K562 (cell line): ENCODE data around the gene TUBD1. TPM values are rescaled to one million over a fixed set of nuclear protein-coding genes. Genes with fewer than 3 reads are reported as not detected.

Experiments used
- C11orf30 ChIP-seq: fragments of 450-650 bp; IDR thresholded peaks from 2 replicates; pipeline ENCODE4 v1.6.1; 2016; ENCODE audit warnings: low read depth, mild to moderate bottlenecking
- CBX2 ChIP-seq: fragments of 200-600 bp; sonication (generic); IDR thresholded peaks from one replicate; pipeline ENCODE4 v1.6.1; 2012; ENCODE audit warnings: mild to moderate bottlenecking, low read length, inconsistent platforms; ENCODE audit not compliant: insufficient read depth, poor library complexity, severe bottlenecking
- FOS ChIP-seq: IDR thresholded peaks from 3 replicates; pipeline ENCODE4 v1.6.1; 2011; ENCODE audit not compliant: insufficient read length; ENCODE audit errors: extremely low read depth
- GATAD2B ChIP-seq: fragments of 450-650 bp; IDR thresholded peaks from 2 replicates; pipeline ENCODE4 v1.6.1; 2017; ENCODE audit warnings: mild to moderate bottlenecking, borderline replicate concordance
- HCFC1 ChIP-seq: IDR thresholded peaks from 2 replicates; pipeline ENCODE4 v1.6.1; 2012; ENCODE audit warnings: low read depth, low read length, improper control_type of control experiment
- HINFP ChIP-seq: fragments of 450-650 bp; conservative IDR thresholded peaks from 2 replicates; pipeline ENCODE4 v1.6.1; 2016; ENCODE audit warnings: missing genetic modification characterization, low read depth, mild to moderate bottlenecking, control low read depth, missing compliant biosample characterization
- HNRNPL ChIP-seq: fragments of 200-400 bp; formaldehyde crosslinking; IDR thresholded peaks from 2 replicates; pipeline ENCODE4 v1.6.1; 2017; ENCODE audit warnings: low read depth, mild to moderate bottlenecking, low read length
- JUND ChIP-seq, 2 experiments: IDR thresholded peaks; 2 replicates in 1 of 2; 3 replicates in 1 of 2; pipeline ENCODE4 v1.6.1; 2011; ENCODE audit warnings: borderline replicate concordance in 2 of 2, low read depth in 2 of 2, low read length in 2 of 2, improper control_type of control experiment in 1 of 2, missing biosample characterization in 1 of 2, missing genetic modification characterization in 1 of 2, missing genetic modification reagents in 1 of 2
- KAT8 ChIP-seq: fragments of 450-650 bp; IDR thresholded peaks from 2 replicates; pipeline ENCODE4 v1.6.1; 2016; ENCODE audit warnings: low read depth, mild to moderate bottlenecking
- KDM2B ChIP-seq: fragments of 250-450 bp; sonication (Bioruptor Pico); IDR thresholded peaks from 2 replicates; pipeline ENCODE4 v1.8.0; 2021; ENCODE audit warnings: mild to moderate bottlenecking, moderate library complexity
- MBD1 ChIP-seq: fragments of 250-450 bp; sonication (Bioruptor Pico); IDR thresholded peaks from 2 replicates; pipeline ENCODE4 v1.8.0; 2022; ENCODE audit warnings: inconsistent platforms
- MBD2 ChIP-seq: sonication (generic); IDR thresholded peaks from 2 replicates; pipeline ENCODE4 v1.6.1; 2016; ENCODE audit warnings: low read depth, borderline replicate concordance
- MEIS2 ChIP-seq: fragments of 450-650 bp; IDR thresholded peaks from 2 replicates; pipeline ENCODE4 v1.6.1; 2014; ENCODE audit warnings: mild to moderate bottlenecking; ENCODE audit not compliant: partially characterized antibody
- NR2F6 ChIP-seq: fragments of 450-650 bp; formaldehyde crosslinking; IDR thresholded peaks from 2 replicates; pipeline ENCODE4 v1.4.0; 2020; ENCODE audit warnings: mild to moderate bottlenecking
- PTBP1 ChIP-seq: fragments of 200-400 bp; formaldehyde crosslinking; IDR thresholded peaks from 2 replicates; pipeline ENCODE4 v1.6.1; 2017; ENCODE audit warnings: low read depth, low read length
- RAD51 ChIP-seq: fragments of 450-650 bp; IDR thresholded peaks from 2 replicates; pipeline ENCODE4 v1.7.1; 2016; ENCODE audit warnings: low read depth, mild to moderate bottlenecking, borderline replicate concordance
- STAG1 ChIP-seq: sonication (generic); formaldehyde crosslinking; IDR thresholded peaks from 2 replicates; pipeline ENCODE4 v1.5.0; 2020; ENCODE audit warnings: missing genetic modification reagents, borderline replicate concordance
- TFAM ChIP-seq: fragments of 250-450 bp; sonication (Bioruptor Pico); conservative IDR thresholded peaks from 2 replicates; pipeline ENCODE4 v1.5.0; 2021; ENCODE audit warnings: mild to moderate bottlenecking, moderate library complexity
- U2AF2 ChIP-seq: fragments of 200-400 bp; formaldehyde crosslinking; optimal IDR thresholded peaks from 2 replicates; pipeline ENCODE3; 2017; ENCODE audit warnings: low read depth, mild to moderate bottlenecking, low read length
- YY1 ChIP-seq, 3 experiments: IDR thresholded peaks; 2 replicates each; pipeline ENCODE4 v1.6.1; 2011; ENCODE audit warnings: low read length in 2 of 3, mild to moderate bottlenecking in 2 of 3, moderate library complexity in 2 of 3, borderline replicate concordance in 1 of 3, control low read depth in 1 of 3, low read depth in 1 of 3; ENCODE audit not compliant: insufficient read depth in 3 of 3, insufficient replicate concordance in 2 of 3, control insufficient read depth in 1 of 3, insufficient read length in 1 of 3; ENCODE audit errors: extremely low read depth in 1 of 3
- ZNF24 ChIP-seq: fragments of 450-650 bp; IDR thresholded peaks from 2 replicates; pipeline ENCODE4 v1.6.1; 2016
- ZNF280A ChIP-seq: fragments of 450-650 bp; IDR thresholded peaks from 2 replicates; pipeline ENCODE4 v1.6.1; 2018; ENCODE audit warnings: mild to moderate bottlenecking, low read depth; ENCODE audit not compliant: partially characterized antibody
- ZNF668 ChIP-seq: fragments of 250-450 bp; sonication (Bioruptor Pico); IDR thresholded peaks from 2 replicates; pipeline ENCODE4 v1.8.0; 2022; ENCODE audit warnings: mild to moderate bottlenecking, inconsistent platforms
- polyA plus RNA-seq, 8 experiments: library from polyadenylated mRNA; depleted of rRNA in 4 of 8; stranded (reverse) in 5 of 8; unstranded in 3 of 8; fragments of >200 nt; fragmentation: Nextera tagmentation in 2 of 8; fragmentation: Illumina TruSeq in 1 of 8; extraction: Ambion mirVana in 2 of 8; extraction: Trizol in 1 of 8; gene quantifications; 2 replicates each; pipeline versions ENCODE4 v1.2.1 to v1.2.3, GENCODE V29; 2011 to 2014; ENCODE audit warnings: inconsistent platforms in 1 of 8, missing spikeins in 1 of 8
- total RNA-seq, 7 experiments: library from RNA; depleted of rRNA in 6 of 7; stranded (reverse); fragments of >200 nt in 6 of 7; fragmentation: Illumina TruSeq in 2 of 7; extraction: Trizol in 2 of 7; gene quantifications; 2 replicates each; pipeline versions ENCODE4 v1.2.1 to v1.2.3, GENCODE V29; 2011 to 2021; ENCODE audit warnings: low replicate concordance in 1 of 7

TUBD1 gene
- total and polyA plus RNA-seq, 9 of the 15 experiments (the other 6 are each of a cell fraction or from before 2014, with no cell fraction given): 10.8 to 35.3 (median 17.9) TPM

GRCh38 chr17:59853168-59853918 lies 39.4 kb downstream of the TUBD1 start (continued):
- TF ChIP-seq HINFP (0 out of 2 replicates have a peak, but pooled peaks have one; percentile 11), MBD1 (CRISPR knock-in tag) (no peak), CBX2 (no peak), HCFC1 (no peak), KDM2B (CRISPR knock-in tag) (no peak), NR2F6 (CRISPR knock-in tag) (no peak), YY1 (IDR thresholded peaks at IDR 0.05; ENCODE audit: borderline replicate concordance in 1 of 3, control insufficient read depth in 1 of 3, extremely low read depth in 1 of 3, insufficient read depth in 3 of 3, insufficient read length in 1 of 3, insufficient replicate concordance in 2 of 3, low read depth in 1 of 3, low read length in 2 of 3) (peak in 2 of 3 experiments; percentile 38 to 73), MEIS2 (no peak), ZNF24 (0 out of 2 replicates have a peak, but pooled peaks have one; percentile 47), PTBP1 (no peak), U2AF2 (no peak), STAG1 (no peak), JUND (IDR thresholded peaks at IDR 0.05; ENCODE audit: borderline replicate concordance, low read depth, low read length) (peak; percentile 70; the same call in 1 of the 2 replicates), JUND (tag; IDR thresholded peaks at IDR 0.05; ENCODE audit: borderline replicate concordance, low read depth, low read length) (no peak), KAT8 (no peak), FOS (no peak), MBD2 (no peak), ZNF668 (CRISPR knock-in tag) (no peak), RAD51 (no peak), HNRNPL (no peak), ZNF280A (no peak), TFAM (no peak), GATAD2B (0 out of 2 replicates have a peak, but pooled peaks have one; percentile 36), C11orf30 (peak; percentile 36)
